HCT116 (cell line): Measurements from ENCODE around the gene KSR1. TPM values are rescaled to one million over a fixed set of nuclear protein-coding genes. Genes with fewer than 3 reads are reported as not detected.

ENCODE experiments used
- ATAC-seq: fragments of 200-7000 bp; cut with Tn5 transposase; 2 replicates; pipeline ENCODE4 v1.9.1; 2020; ENCODE audit warnings: mild to moderate bottlenecking, moderate library complexity
- BruUV-seq: library from RNA; stranded (reverse); fragments of 400-500 nt; replicated peaks from 2 replicates; lab custom pipeline; 2021; lab: Mats Ljungman, UMichigan
- CTCF ChIA-PET: fragments of 300-600 bp; sonication (Branson Sonifier 250); formaldehyde crosslinking; loops from one replicate; lab custom pipeline; 2021; ENCODE audit warnings: antibody characterized with exemption; lab: Charles Lee
- POLR2A ChIA-PET: fragments of 300-600, 350-600 bp; sonication (Branson Sonifier 250); formaldehyde crosslinking; loops from one replicate; lab custom pipeline; 2021; ENCODE audit warnings: antibody characterized with exemption; lab: Charles Lee
- RAD21 ChIA-PET, 2 experiments: fragments of 300-600 bp; sonication (Branson Sonifier 250); formaldehyde crosslinking; loops; one replicate each; lab custom pipeline; 2023; ENCODE audit warnings: low total read pairs in 2 of 2; ENCODE audit not compliant: uncharacterized antibody in 2 of 2, unreplicated experiment in 2 of 2, low non-redundant PET in 1 of 2; lab: Charles Lee
- DNase-seq: peaks from one replicate; pipeline ENCODE4 v3.0.0-alpha.2; 2010; ENCODE audit warnings: low read depth, low spot score
- H2AFZ ChIP-seq: fragments of 200-600 bp; shearing (Covaris generic), sonication (generic); 2 replicates; pipeline ENCODE4 v1.6.1; 2017; ENCODE audit warnings: low read depth, mixed run types, mixed read lengths, antibody characterized with exemption, low read length; ENCODE audit not compliant: poor library complexity, severe bottlenecking
- H3K27ac ChIP-seq: 2 replicates; pipeline ENCODE4 v1.5.1; 2012; ENCODE audit warnings: low read depth, low read length
- H3K27me3 ChIP-seq: fragments of 200-600 bp; sonication (generic); 2 replicates; pipeline ENCODE4 v1.6.1; 2016; ENCODE audit warnings: mixed run types, low read length, mixed read lengths; ENCODE audit not compliant: insufficient read depth
- H3K36me3 ChIP-seq, 2 experiments: fragments of 200-500 bp in 1 of 2; fragments of 200-600 bp in 1 of 2; sonication (Bioruptor generic) in 1 of 2; sonication (generic) in 1 of 2; 2 replicates each; pipeline versions ENCODE4 v1.5.1 to v1.6.1; 2014 to 2016; ENCODE audit warnings: low read length in 2 of 2, inconsistent platforms in 1 of 2, mixed read lengths in 1 of 2, mixed run types in 1 of 2; ENCODE audit not compliant: insufficient read depth in 2 of 2, control insufficient read depth in 1 of 2
- H3K4me1 ChIP-seq, 2 experiments: fragments of 200-600 bp in 1 of 2; sonication (generic) in 1 of 2; 2 replicates each; pipeline versions ENCODE4 v1.5.1 to v1.6.1; 2012 to 2017; ENCODE audit warnings: low read length in 2 of 2, inconsistent platforms in 1 of 2, mild to moderate bottlenecking in 1 of 2, mixed read lengths in 1 of 2, mixed run types in 1 of 2, moderate library complexity in 1 of 2; ENCODE audit not compliant: insufficient read depth in 2 of 2, control insufficient read depth in 1 of 2
- H3K4me2 ChIP-seq: fragments of 200-600 bp; sonication (generic); 2 replicates; pipeline ENCODE4 v1.6.1; 2017; ENCODE audit warnings: mixed run types, low read length, mixed read lengths
- H3K4me3 ChIP-seq, 2 experiments: fragments of 200-600 bp in 1 of 2; sonication (generic) in 1 of 2; replicated peaks in 1 of 2; 2 replicates each; pipeline ENCODE4 v1.5.1; 2011 to 2016; ENCODE audit warnings: low read length in 2 of 2, control low read depth in 1 of 2, low read depth in 1 of 2, mild to moderate bottlenecking in 1 of 2, mixed read lengths in 1 of 2, mixed run types in 1 of 2
- H3K79me2 ChIP-seq: fragments of 200-600 bp; sonication (generic); 2 replicates; pipeline ENCODE4 v1.6.1; 2017; ENCODE audit warnings: mild to moderate bottlenecking, mixed run types, low read length, moderate library complexity, mixed read lengths; ENCODE audit not compliant: insufficient read depth
- H3K9ac ChIP-seq: fragments of 200-600 bp; sonication (generic); 2 replicates; pipeline ENCODE4 v1.6.1; 2016; ENCODE audit warnings: low read length, mixed read lengths
- H3K9me2 ChIP-seq: fragments of 200-600 bp; sonication (generic), shearing (Covaris generic); 2 replicates; pipeline ENCODE4 v1.6.1; 2017; ENCODE audit warnings: mixed run types, mild to moderate bottlenecking, moderate library complexity; ENCODE audit not compliant: insufficient read depth
- H3K9me3 ChIP-seq, 2 experiments: fragments of 200-500 bp in 1 of 2; fragments of 200-600 bp in 1 of 2; sonication (Bioruptor generic) in 1 of 2; sonication (generic) in 1 of 2; 2 replicates each; pipeline ENCODE4 v1.6.1; 2014 to 2017; ENCODE audit warnings: low read length in 2 of 2, mixed read lengths in 2 of 2, inconsistent platforms in 1 of 2, low read depth in 1 of 2, mild to moderate bottlenecking in 1 of 2, mixed run types in 1 of 2, moderate library complexity in 1 of 2; ENCODE audit not compliant: control insufficient read depth in 1 of 2, insufficient read depth in 1 of 2
- H4K20me1 ChIP-seq: fragments of 200-600 bp; sonication (generic), shearing (Covaris generic); 2 replicates; pipeline ENCODE4 v1.6.1; 2017; ENCODE audit warnings: mixed run types, mild to moderate bottlenecking, moderate library complexity; ENCODE audit not compliant: insufficient read depth
- CBX3 ChIP-seq: IDR thresholded peaks from 2 replicates; pipeline ENCODE4 v1.6.1; 2012; ENCODE audit warnings: low read depth
- CEBPB ChIP-seq: IDR thresholded peaks from 2 replicates; pipeline ENCODE4 v1.6.1; 2012; ENCODE audit warnings: low read depth
- ELF1 ChIP-seq: IDR thresholded peaks from 2 replicates; pipeline ENCODE4 v1.6.1; 2012; ENCODE audit warnings: low read depth, borderline replicate concordance
- EZH2 ChIP-seq: fragments of 200-600 bp; sonication (generic); IDR thresholded peaks from 2 replicates; pipeline ENCODE4 v1.6.1; 2017; ENCODE audit warnings: antibody characterized with exemption, mixed run types
- EZH2phosphoT487 ChIP-seq: fragments of 200-600 bp; IDR thresholded peaks from 2 replicates; pipeline ENCODE4 v1.6.1; 2018; ENCODE audit warnings: antibody characterized with exemption, borderline replicate concordance
- POLR2A ChIP-seq: IDR thresholded peaks from 2 replicates; pipeline ENCODE4 v1.7.0; 2011; ENCODE audit warnings: borderline replicate concordance; ENCODE audit not compliant: insufficient read depth, insufficient read length; ENCODE audit errors: extremely low read depth
- POLR2AphosphoS5 ChIP-seq: IDR thresholded peaks from 2 replicates; pipeline ENCODE4 v1.6.1; 2011; ENCODE audit warnings: mild to moderate bottlenecking, low read depth, low read length, moderate library complexity
- RAD21 ChIP-seq: IDR thresholded peaks from 2 replicates; pipeline ENCODE4 v1.6.1; 2012; ENCODE audit warnings: low read depth, mild to moderate bottlenecking
- SIN3A ChIP-seq: IDR thresholded peaks from 2 replicates; pipeline ENCODE4 v1.6.1; 2012; ENCODE audit warnings: low read depth
- SP1 ChIP-seq: IDR thresholded peaks from 2 replicates; pipeline ENCODE4 v1.6.1; 2012; ENCODE audit warnings: low read depth
- SRF ChIP-seq: IDR thresholded peaks from 2 replicates; pipeline ENCODE4 v1.6.1; 2012; ENCODE audit warnings: low read depth
- TCF7L2 ChIP-seq: IDR thresholded peaks from 2 replicates; pipeline ENCODE4 v1.7.0; 2011; ENCODE audit warnings: borderline replicate concordance, inconsistent platforms; ENCODE audit not compliant: insufficient read depth, insufficient read length; ENCODE audit errors: extremely low read depth
- YY1 ChIP-seq: IDR thresholded peaks from 2 replicates; pipeline ENCODE4 v1.6.1; 2011; ENCODE audit warnings: low read length, low read depth, moderate library complexity, mild to moderate bottlenecking; ENCODE audit not compliant: insufficient replicate concordance; ENCODE audit errors: extremely low read depth
- ZFX ChIP-seq: fragments of 450-650 bp; IDR thresholded peaks from 2 replicates; pipeline ENCODE4 v1.6.1; 2017
- ZNF274 ChIP-seq: fragments of 200-500 bp; sonication (Bioruptor generic); IDR thresholded peaks from 2 replicates; pipeline ENCODE4 v1.6.1; 2014; ENCODE audit warnings: mild to moderate bottlenecking, low read depth, low read length, inconsistent platforms
- intact Hi-C: fragments of 100-400 bp; cut with micrococcal nuclease; formaldehyde crosslinking; loops from 2 replicates; pipeline ENCODE4 v1.10.0; 2022
- total RNA-seq: library from RNA; stranded (reverse); gene quantifications from one replicate; pipeline ENCODE4 v1.2.1, GENCODE V29; 2021; ENCODE audit not compliant: unreplicated experiment
- TF ChIP-seq, protein P1 (sequence below): IDR thresholded peaks from 2 replicates; pipeline ENCODE4 v1.6.1; 2011; ENCODE audit warnings: mild to moderate bottlenecking, low read length, moderate library complexity; ENCODE audit not compliant: insufficient replicate concordance; ENCODE audit errors: extremely low read depth
- TF ChIP-seq, protein P2 (sequence below), 3 experiments: fragments of 200-600 bp in 1 of 3; sonication (generic) in 1 of 3; IDR thresholded peaks in 2 of 3; conservative IDR thresholded peaks in 1 of 3; 2 replicates each; pipeline ENCODE4 v1.5.1; 2012 to 2017; ENCODE audit warnings: low read depth in 2 of 3, low read length in 2 of 3, antibody characterized with exemption in 1 of 3, borderline replicate concordance in 1 of 3, control low read depth in 1 of 3, mild to moderate bottlenecking in 1 of 3, mixed read lengths in 1 of 3, mixed run types in 1 of 3, moderate library complexity in 1 of 3; ENCODE audit not compliant: insufficient read depth in 1 of 3
- TF ChIP-seq, protein P3 (sequence below): IDR thresholded peaks from 2 replicates; pipeline ENCODE4 v1.6.1; 2012; ENCODE audit warnings: low read depth
- TF ChIP-seq, protein P4 (sequence below): IDR thresholded peaks from 2 replicates; pipeline ENCODE4 v1.6.1; 2012
- TF ChIP-seq, protein P5 (sequence below): IDR thresholded peaks from 2 replicates; pipeline ENCODE4 v1.6.1; 2012

KSR1 gene
- total RNA-seq, 1 experiment from 2014 or later = 16.5 TPM

DNA sequence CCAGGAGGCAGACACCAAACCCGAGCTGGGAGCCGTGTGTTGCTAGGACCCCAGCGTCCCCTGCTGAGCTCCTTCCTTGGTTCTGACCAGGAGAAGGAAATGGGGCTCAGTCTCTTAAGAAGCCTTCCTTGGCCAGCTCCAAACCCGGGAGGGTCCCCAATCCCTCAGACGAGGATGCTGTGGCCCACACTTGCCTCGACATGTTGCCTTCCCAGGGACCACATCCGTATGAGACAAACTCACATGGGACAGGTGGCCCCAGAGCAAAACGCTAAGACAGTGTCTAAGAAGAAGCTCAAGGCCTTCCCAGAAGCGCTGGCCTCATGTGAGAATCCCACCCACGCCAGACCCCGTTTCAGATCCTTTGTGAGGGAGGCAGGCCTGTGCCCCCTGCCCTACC, 194.6 kb downstream of the KSR1 start:
- H4K20me1 ChIP-seq = no peaks in the 10 kb centered on the region
- ATAC-seq (no peak), DNase-seq (no peak)
- no peaks in the 10 kb centered on the region for H3K79me2 ChIP-seq
- H3K4me2 ChIP-seq = no peak overlapping the region
- H3K4me3 ChIP-seq = no peak overlapping the region
- no peaks in the 10 kb centered on the region for H3K36me3 ChIP-seq
- H3K9me3 ChIP-seq = no peaks in the 10 kb centered on the region
- ChIA-PET RAD21 (no interaction called here), POLR2A (no interaction called here), CTCF (interaction anchor here (0.8 to 2.3 kb wide), 8 partner anchors 9 to 453 kb away, joined by 3 to 16 read pairs (median 6); no protein-coding TSS in a partner anchor)
- peaks cover 3 to 9% of the 10 kb centered on the region in 2 experiments; a peak in 2 of 4 replicates for H3K4me1 ChIP-seq
- no peak overlapping the region for H2AFZ ChIP-seq
- H3K9me2 ChIP-seq = no peaks in the 10 kb centered on the region
- no peak overlapping the region for H3K27ac ChIP-seq
- H3K9ac ChIP-seq = no peak overlapping the region
- no TSS peak for BruUV-seq
- TF ChIP-seq CEBPB (no peak), YY1 (no peak), ZNF274 (no peak), TCF7L2 (no peak), SRF (no peak), RAD21 (no peak), EZH2 (no peak), ELF1 (no peak), EZH2phosphoT487 (no peak), SIN3A (no peak), POLR2A (no peak), POLR2AphosphoS5 (no peak), ZFX (no peak), SP1 (no peak), CBX3 (no peak)
- TF ChIP-seq, protein P1, sequence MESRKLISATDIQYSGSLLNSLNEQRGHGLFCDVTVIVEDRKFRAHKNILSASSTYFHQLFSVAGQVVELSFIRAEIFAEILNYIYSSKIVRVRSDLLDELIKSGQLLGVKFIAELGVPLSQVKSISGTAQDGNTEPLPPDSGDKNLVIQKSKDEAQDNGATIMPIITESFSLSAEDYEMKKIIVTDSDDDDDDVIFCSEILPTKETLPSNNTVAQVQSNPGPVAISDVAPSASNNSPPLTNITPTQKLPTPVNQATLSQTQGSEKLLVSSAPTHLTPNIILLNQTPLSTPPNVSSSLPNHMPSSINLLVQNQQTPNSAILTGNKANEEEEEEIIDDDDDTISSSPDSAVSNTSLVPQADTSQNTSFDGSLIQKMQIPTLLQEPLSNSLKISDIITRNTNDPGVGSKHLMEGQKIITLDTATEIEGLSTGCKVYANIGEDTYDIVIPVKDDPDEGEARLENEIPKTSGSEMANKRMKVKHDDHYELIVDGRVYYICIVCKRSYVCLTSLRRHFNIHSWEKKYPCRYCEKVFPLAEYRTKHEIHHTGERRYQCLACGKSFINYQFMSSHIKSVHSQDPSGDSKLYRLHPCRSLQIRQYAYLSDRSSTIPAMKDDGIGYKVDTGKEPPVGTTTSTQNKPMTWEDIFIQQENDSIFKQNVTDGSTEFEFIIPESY = no peak
- TF ChIP-seq, protein P2, sequence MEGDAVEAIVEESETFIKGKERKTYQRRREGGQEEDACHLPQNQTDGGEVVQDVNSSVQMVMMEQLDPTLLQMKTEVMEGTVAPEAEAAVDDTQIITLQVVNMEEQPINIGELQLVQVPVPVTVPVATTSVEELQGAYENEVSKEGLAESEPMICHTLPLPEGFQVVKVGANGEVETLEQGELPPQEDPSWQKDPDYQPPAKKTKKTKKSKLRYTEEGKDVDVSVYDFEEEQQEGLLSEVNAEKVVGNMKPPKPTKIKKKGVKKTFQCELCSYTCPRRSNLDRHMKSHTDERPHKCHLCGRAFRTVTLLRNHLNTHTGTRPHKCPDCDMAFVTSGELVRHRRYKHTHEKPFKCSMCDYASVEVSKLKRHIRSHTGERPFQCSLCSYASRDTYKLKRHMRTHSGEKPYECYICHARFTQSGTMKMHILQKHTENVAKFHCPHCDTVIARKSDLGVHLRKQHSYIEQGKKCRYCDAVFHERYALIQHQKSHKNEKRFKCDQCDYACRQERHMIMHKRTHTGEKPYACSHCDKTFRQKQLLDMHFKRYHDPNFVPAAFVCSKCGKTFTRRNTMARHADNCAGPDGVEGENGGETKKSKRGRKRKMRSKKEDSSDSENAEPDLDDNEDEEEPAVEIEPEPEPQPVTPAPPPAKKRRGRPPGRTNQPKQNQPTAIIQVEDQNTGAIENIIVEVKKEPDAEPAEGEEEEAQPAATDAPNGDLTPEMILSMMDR (IDR thresholded peaks at IDR 0.05 in 2 of 3, conservative IDR thresholded peaks at IDR 0.05 in 1 of 3; ENCODE audit: borderline replicate concordance in 1 of 3, insufficient read depth in 1 of 3, low read depth in 2 of 3, low read length in 2 of 3) = no peak
- TF ChIP-seq, protein P3, sequence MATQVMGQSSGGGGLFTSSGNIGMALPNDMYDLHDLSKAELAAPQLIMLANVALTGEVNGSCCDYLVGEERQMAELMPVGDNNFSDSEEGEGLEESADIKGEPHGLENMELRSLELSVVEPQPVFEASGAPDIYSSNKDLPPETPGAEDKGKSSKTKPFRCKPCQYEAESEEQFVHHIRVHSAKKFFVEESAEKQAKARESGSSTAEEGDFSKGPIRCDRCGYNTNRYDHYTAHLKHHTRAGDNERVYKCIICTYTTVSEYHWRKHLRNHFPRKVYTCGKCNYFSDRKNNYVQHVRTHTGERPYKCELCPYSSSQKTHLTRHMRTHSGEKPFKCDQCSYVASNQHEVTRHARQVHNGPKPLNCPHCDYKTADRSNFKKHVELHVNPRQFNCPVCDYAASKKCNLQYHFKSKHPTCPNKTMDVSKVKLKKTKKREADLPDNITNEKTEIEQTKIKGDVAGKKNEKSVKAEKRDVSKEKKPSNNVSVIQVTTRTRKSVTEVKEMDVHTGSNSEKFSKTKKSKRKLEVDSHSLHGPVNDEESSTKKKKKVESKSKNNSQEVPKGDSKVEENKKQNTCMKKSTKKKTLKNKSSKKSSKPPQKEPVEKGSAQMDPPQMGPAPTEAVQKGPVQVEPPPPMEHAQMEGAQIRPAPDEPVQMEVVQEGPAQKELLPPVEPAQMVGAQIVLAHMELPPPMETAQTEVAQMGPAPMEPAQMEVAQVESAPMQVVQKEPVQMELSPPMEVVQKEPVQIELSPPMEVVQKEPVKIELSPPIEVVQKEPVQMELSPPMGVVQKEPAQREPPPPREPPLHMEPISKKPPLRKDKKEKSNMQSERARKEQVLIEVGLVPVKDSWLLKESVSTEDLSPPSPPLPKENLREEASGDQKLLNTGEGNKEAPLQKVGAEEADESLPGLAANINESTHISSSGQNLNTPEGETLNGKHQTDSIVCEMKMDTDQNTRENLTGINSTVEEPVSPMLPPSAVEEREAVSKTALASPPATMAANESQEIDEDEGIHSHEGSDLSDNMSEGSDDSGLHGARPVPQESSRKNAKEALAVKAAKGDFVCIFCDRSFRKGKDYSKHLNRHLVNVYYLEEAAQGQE = no peak
- TF ChIP-seq, protein P4, sequence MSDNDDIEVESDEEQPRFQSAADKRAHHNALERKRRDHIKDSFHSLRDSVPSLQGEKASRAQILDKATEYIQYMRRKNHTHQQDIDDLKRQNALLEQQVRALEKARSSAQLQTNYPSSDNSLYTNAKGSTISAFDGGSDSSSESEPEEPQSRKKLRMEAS = no peak
- TF ChIP-seq, protein P5, sequence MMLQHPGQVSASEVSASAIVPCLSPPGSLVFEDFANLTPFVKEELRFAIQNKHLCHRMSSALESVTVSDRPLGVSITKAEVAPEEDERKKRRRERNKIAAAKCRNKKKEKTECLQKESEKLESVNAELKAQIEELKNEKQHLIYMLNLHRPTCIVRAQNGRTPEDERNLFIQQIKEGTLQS = no peak
- intact Hi-C loops = loop anchor here (1.0 to 5.0 kb wide), 4 partner anchors 42 to 404 kb away; no protein-coding TSS in a partner anchor
- H3K27me3 ChIP-seq = no peaks in the 10 kb centered on the region
